ENCODE results near the gene RELL1. TPM values are rescaled to one million over a fixed set of nuclear protein-coding genes. Genes with fewer than 3 reads are reported as not detected.

Gene RELL1
- total RNA-seq, 4 donors from 2014 or later: 44.4 to 83.3 (median 73.6) TPM

DNA sequence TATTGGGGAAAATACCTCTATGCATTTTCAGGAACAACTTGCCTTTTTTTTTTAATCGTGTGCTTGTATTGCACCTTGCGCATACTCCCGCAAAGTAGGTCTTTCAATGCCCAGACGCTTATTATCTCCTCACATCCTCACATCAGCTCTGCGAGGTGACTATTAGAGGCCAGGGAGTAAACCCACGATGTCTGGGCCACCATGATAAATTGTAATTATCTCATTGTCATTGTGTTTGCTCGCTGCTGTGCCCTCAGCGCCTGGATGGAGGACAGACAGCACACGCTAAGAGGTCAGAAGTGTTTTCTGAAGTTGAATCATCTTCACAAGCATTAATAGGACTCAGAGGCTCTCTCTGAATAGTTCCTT, 1.0 kb upstream of the RELL1 start:
- TF ChIP-seq POLR2A (IDR thresholded peaks at IDR 0.05; ENCODE audit: low read depth) (no peak), POLR2AphosphoS5 (IDR thresholded peaks at IDR 0.05) (no peak), EP300 (IDR thresholded peaks at IDR 0.05) (no peak)
- TF ChIP-seq, protein P1, sequence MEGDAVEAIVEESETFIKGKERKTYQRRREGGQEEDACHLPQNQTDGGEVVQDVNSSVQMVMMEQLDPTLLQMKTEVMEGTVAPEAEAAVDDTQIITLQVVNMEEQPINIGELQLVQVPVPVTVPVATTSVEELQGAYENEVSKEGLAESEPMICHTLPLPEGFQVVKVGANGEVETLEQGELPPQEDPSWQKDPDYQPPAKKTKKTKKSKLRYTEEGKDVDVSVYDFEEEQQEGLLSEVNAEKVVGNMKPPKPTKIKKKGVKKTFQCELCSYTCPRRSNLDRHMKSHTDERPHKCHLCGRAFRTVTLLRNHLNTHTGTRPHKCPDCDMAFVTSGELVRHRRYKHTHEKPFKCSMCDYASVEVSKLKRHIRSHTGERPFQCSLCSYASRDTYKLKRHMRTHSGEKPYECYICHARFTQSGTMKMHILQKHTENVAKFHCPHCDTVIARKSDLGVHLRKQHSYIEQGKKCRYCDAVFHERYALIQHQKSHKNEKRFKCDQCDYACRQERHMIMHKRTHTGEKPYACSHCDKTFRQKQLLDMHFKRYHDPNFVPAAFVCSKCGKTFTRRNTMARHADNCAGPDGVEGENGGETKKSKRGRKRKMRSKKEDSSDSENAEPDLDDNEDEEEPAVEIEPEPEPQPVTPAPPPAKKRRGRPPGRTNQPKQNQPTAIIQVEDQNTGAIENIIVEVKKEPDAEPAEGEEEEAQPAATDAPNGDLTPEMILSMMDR (IDR thresholded peaks at IDR 0.05): no peak
- intact Hi-C loops (cut with DNase I): loop anchor here (5.0 to 10.0 kb wide), 4 partner anchors 85 to 288 kb away; partner anchors contain the start of gene PGM2
- WGBS: 40% methylated on average over 9 of the region's 9 CpGs
- peak; percentile 75 for DNase-seq (ENCODE audit: extremely low spot score)
- H3K27ac ChIP-seq (replicated peaks in 1 of 4): peak overlapping the region; percentile 96 to 99 (median 99)
- H3K27me3 ChIP-seq: no peaks in the 10 kb centered on the region
- H3K4me3 ChIP-seq: peak overlapping the region; percentile 85 to 99 (median 96)
- H3K36me3 ChIP-seq: no peaks in the 10 kb centered on the region
- H3K4me1 ChIP-seq: peaks cover 18 to 41% (median 37%) of the 10 kb centered on the region in 4 donors
- no peaks in the 10 kb centered on the region for H3K9me3 ChIP-seq

DNA sequence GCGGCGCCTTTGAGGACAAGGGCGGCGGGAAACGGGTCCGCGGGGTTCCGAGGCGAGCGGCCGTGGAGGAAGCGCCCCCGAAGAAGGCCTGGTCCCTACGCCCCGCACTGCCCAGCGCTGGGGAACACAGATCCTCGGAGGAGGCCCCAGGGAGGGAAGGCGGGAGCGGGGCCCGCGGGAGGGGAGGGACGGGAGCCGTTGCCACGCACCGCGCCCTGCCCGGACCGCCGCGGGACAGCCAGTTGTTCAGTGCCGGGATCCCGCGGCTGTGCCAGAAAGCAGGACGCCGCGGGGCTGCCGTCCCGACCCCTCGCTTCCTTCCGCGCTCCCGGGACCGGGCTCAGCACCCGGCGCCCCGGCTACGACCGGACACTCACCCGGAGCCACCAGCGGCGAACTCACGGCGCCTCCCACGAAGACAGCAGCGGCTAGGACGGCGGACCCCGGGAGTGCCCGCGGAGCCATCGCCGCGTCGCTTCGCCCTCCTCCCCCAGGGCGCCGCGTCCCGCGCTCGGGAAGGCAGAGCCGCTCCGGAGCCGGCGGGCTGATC, 278 bp downstream of the RELL1 start:
- TF ChIP-seq POLR2A (IDR thresholded peaks at IDR 0.05; ENCODE audit: low read depth): peak; percentile 94
- no peak for TF ChIP-seq EP300 (IDR thresholded peaks at IDR 0.05)
- TF ChIP-seq, protein P1 (IDR thresholded peaks at IDR 0.05): no peak
- peak; percentile 91 to 97 for TF ChIP-seq POLR2AphosphoS5 (IDR thresholded peaks at IDR 0.05)
- no peaks in the 10 kb centered on the region for H3K27me3 ChIP-seq
- no peaks in the 10 kb centered on the region for H3K9me3 ChIP-seq
- intact Hi-C loops (cut with DNase I): loop anchor here (5.0 to 10.0 kb wide), 4 partner anchors 84 to 289 kb away; partner anchors contain the start of gene PGM2
- WGBS: 0% methylated on average over 9 of the region's 75 CpGs
- H3K27ac ChIP-seq (replicated peaks in 1 of 4): peak overlapping the region; percentile 96 to 99 (median 99)
- peaks cover 18 to 48% (median 40%) of the 10 kb centered on the region in 4 donors for H3K4me1 ChIP-seq
- no peaks in the 10 kb centered on the region for H3K36me3 ChIP-seq
- peak; percentile 91 for DNase-seq (ENCODE audit: extremely low spot score)
- peak overlapping the region; percentile 85 to 99 (median 96) for H3K4me3 ChIP-seq

DNA sequence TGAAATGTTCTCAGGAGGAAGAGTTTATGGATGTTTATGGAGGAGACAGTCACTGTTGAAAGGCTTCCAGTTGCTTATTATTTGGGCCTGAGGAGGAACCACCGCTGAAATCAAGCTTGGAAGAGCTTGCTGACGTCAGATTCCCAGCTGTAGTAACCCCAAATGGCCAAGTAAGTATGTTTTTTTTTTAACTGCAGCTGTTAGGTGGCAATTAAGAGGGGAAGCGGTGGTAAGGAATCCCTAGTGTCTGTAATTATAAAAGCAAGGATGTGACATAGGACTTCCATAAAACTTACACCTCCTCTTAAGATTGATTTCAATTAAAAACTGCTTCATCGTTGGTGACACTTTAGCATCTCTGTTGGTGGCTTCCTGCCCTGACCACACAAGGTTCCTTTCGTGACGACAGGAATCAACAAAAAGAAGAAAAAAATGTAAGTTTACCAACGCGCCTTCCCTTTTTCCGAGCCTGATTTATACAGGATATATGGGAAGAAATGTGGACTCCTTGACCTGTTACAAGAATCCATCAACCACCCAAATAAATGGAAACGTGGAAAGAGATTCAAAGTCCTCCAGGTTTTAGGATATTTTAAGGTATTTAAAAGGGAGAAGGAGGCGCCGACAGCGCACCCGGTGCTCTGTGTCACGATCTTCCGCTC, 884 bp downstream of the RELL1 start:
- no peaks in the 10 kb centered on the region for H3K9me3 ChIP-seq
- TF ChIP-seq POLR2AphosphoS5 (IDR thresholded peaks at IDR 0.05) (peak; percentile 17 to 47), EP300 (IDR thresholded peaks at IDR 0.05) (no peak), POLR2A (IDR thresholded peaks at IDR 0.05; ENCODE audit: low read depth) (no peak)
- TF ChIP-seq, protein P1 (IDR thresholded peaks at IDR 0.05): no peak
- no peaks in the 10 kb centered on the region for H3K36me3 ChIP-seq
- WGBS: 1% methylated on average over 16 of the region's 16 CpGs
- H3K27me3 ChIP-seq: no peaks in the 10 kb centered on the region
- H3K4me1 ChIP-seq: peaks cover 18 to 48% (median 41%) of the 10 kb centered on the region in 4 donors
- intact Hi-C loops (cut with DNase I): loop anchor here (5.0 to 10.0 kb wide), 4 partner anchors 83 to 290 kb away; partner anchors contain the start of gene PGM2
- H3K27ac ChIP-seq (replicated peaks in 1 of 4): peak overlapping the region; percentile 96 to 99 (median 99)
- H3K4me3 ChIP-seq: peak overlapping the region; percentile 85 to 99 (median 96)
- peak; percentile 75 for DNase-seq (ENCODE audit: extremely low spot score)

DNA sequence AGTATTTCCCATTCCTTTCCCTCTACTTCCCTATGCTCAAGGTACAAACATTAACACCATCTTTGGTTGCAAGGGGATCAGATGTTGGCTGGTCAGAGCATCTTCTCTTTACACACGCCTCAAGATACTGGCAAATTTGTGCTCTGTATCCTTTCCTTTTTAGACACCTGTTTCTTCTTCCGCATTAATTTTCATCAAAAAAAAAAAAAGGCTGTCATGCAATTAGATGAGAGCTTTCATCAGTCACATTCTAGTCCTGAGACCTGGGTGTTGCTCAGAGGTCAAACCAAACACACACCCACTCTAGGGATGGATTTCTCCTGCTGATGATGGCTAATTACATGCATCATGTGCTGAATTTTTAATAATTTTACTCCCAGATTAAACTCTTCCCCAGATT, 2.0 kb downstream of the RELL1 start:
- TF ChIP-seq, protein P1 (IDR thresholded peaks at IDR 0.05): no peak
- TF ChIP-seq EP300 (IDR thresholded peaks at IDR 0.05) (no peak), POLR2AphosphoS5 (IDR thresholded peaks at IDR 0.05) (no peak), POLR2A (IDR thresholded peaks at IDR 0.05; ENCODE audit: low read depth) (no peak)
- no peaks in the 10 kb centered on the region for H3K27me3 ChIP-seq
- no peaks in the 10 kb centered on the region for H3K36me3 ChIP-seq
- no peak overlapping the region for H3K4me3 ChIP-seq
- H3K9me3 ChIP-seq: no peaks in the 10 kb centered on the region
- DNase-seq (ENCODE audit: extremely low spot score): peak; percentile 31
- H3K4me1 ChIP-seq: peaks cover 18 to 56% (median 47%) of the 10 kb centered on the region in 4 donors
- intact Hi-C loops (cut with DNase I): loop anchor here (10.0 kb wide), 3 partner anchors 111 to 291 kb away; partner anchors contain the start of gene PGM2
- peak overlapping the region; percentile 96 to 99 (median 99) for H3K27ac ChIP-seq (replicated peaks in 1 of 4)
- WGBS: 95% methylated on average over 2 of the region's 2 CpGs

Data from esophagus muscularis mucosa (tissue), 4 donors.